Measurements from ENCODE around the gene PRKRA. TPM values are rescaled to one million over a fixed set of nuclear protein-coding genes. Genes with fewer than 3 reads are reported as not detected.

Gene PRKRA
- total and polyA plus RNA-seq, 2 of the 13 experiments (the other 11 are each of a cell fraction or from before 2014, with no cell fraction given), result 53.1 to 74.7 TPM

DNA sequence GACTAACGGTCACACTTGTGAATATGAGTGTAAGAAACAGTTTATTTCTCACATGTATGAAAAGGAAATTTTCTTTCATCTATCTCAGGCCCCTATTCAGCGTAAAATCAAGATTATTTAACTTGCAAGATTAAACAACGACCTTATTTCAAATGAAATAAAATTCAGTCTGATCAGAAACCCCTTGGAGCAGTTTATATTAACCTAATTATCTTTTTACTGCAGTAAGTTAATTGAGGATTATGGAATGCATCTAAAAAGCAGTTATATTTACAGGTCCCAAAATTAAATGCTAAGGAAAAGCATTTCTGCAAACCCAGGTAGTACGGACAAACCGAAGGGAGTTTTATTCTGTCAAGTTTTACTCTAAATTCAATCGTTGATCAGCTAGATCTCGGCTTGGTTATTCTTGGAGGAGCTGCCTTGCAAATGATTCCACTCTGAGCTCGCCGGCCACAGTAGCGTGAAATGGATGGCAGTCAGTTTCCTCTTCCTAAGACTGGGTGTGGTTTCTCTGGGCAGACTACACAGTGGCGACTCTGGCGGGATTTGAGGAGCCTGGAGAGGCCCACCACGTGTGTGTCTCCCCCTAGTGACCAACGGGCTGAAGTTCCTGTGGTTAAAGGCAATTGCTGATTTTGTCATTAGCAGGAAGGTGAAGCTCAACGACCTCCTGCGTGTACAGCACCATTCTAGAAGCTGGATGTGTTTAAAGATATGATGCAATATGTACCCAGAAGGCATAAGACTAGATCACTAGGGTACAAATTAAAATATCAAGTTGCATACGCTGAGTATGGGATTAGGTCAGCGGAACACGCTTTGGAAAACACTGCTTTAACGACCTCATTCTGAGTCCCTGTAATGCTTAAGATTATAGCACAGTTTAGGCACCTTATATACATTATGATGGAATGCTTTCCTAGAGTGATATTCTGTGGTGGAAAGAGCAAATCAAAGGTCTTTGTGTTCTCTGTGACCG is 36.4 kb downstream of the PRKRA start (continued):
- TF ChIP-seq, protein P1, sequence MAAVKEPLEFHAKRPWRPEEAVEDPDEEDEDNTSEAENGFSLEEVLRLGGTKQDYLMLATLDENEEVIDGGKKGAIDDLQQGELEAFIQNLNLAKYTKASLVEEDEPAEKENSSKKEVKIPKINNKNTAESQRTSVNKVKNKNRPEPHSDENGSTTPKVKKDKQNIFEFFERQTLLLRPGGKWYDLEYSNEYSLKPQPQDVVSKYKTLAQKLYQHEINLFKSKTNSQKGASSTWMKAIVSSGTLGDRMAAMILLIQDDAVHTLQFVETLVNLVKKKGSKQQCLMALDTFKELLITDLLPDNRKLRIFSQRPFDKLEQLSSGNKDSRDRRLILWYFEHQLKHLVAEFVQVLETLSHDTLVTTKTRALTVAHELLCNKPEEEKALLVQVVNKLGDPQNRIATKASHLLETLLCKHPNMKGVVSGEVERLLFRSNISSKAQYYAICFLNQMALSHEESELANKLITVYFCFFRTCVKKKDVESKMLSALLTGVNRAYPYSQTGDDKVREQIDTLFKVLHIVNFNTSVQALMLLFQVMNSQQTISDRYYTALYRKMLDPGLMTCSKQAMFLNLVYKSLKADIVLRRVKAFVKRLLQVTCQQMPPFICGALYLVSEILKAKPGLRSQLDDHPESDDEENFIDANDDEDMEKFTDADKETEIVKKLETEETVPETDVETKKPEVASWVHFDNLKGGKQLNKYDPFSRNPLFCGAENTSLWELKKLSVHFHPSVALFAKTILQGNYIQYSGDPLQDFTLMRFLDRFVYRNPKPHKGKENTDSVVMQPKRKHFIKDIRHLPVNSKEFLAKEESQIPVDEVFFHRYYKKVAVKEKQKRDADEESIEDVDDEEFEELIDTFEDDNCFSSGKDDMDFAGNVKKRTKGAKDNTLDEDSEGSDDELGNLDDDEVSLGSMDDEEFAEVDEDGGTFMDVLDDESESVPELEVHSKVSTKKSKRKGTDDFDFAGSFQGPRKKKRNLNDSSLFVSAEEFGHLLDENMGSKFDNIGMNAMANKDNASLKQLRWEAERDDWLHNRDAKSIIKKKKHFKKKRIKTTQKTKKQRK (IDR thresholded peaks at IDR 0.05; ENCODE audit: low read length), result no peak
- TF ChIP-seq SALL1 (CRISPR knock-in tag; IDR thresholded peaks at IDR 0.05) (peak; percentile 87; the same call in 1 of the 2 replicates), ZNF34 (CRISPR knock-in tag; IDR thresholded peaks at IDR 0.05; ENCODE audit: borderline replicate concordance) (no peak), POGZ (CRISPR knock-in tag; IDR thresholded peaks at IDR 0.05) (peak; percentile 55; the same call in 1 of the 2 replicates), SMC3 (IDR thresholded peaks at IDR 0.05; ENCODE audit: low read length) (peak; percentile 98), SOX5 (CRISPR knock-in tag; IDR thresholded peaks at IDR 0.05; ENCODE audit: borderline replicate concordance) (peak; percentile 48; the same call in 1 of the 2 replicates), KDM5B (CRISPR knock-in tag; IDR thresholded peaks at IDR 0.05; ENCODE audit: borderline replicate concordance) (no peak), TBX3 (IDR thresholded peaks at IDR 0.05; ENCODE audit: borderline replicate concordance) (no peak), ZNF546 (CRISPR knock-in tag; conservative IDR thresholded peaks at IDR 0.05) (no peak), ZNF614 (CRISPR knock-in tag; IDR thresholded peaks at IDR 0.05; ENCODE audit: borderline replicate concordance) (peak; percentile 86), TOE1 (CRISPR knock-in tag; IDR thresholded peaks at IDR 0.05) (no peak)
- TF ChIP-seq, protein P2, sequence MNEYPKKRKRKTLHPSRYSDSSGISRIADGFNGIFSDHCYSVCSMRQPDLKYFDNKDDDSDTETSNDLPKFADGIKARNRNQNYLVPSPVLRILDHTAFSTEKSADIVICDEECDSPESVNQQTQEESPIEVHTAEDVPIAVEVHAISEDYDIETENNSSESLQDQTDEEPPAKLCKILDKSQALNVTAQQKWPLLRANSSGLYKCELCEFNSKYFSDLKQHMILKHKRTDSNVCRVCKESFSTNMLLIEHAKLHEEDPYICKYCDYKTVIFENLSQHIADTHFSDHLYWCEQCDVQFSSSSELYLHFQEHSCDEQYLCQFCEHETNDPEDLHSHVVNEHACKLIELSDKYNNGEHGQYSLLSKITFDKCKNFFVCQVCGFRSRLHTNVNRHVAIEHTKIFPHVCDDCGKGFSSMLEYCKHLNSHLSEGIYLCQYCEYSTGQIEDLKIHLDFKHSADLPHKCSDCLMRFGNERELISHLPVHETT (CRISPR knock-in tag; conservative IDR thresholded peaks at IDR 0.05), result no peak
- TF ChIP-seq, protein P3, sequence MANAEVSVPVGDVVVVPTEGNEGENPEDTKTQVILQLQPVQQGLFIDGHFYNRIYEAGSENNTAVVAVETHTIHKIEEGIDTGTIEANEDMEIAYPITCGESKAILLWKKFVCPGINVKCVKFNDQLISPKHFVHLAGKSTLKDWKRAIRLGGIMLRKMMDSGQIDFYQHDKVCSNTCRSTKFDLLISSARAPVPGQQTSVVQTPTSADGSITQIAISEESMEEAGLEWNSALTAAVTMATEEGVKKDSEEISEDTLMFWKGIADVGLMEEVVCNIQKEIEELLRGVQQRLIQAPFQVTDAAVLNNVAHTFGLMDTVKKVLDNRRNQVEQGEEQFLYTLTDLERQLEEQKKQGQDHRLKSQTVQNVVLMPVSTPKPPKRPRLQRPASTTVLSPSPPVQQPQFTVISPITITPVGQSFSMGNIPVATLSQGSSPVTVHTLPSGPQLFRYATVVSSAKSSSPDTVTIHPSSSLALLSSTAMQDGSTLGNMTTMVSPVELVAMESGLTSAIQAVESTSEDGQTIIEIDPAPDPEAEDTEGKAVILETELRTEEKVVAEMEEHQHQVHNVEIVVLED (CRISPR knock-in tag; IDR thresholded peaks at IDR 0.05; ENCODE audit: borderline replicate concordance), result no peak; the same call in 1 of the 2 replicates
- TF ChIP-seq, protein P4, sequence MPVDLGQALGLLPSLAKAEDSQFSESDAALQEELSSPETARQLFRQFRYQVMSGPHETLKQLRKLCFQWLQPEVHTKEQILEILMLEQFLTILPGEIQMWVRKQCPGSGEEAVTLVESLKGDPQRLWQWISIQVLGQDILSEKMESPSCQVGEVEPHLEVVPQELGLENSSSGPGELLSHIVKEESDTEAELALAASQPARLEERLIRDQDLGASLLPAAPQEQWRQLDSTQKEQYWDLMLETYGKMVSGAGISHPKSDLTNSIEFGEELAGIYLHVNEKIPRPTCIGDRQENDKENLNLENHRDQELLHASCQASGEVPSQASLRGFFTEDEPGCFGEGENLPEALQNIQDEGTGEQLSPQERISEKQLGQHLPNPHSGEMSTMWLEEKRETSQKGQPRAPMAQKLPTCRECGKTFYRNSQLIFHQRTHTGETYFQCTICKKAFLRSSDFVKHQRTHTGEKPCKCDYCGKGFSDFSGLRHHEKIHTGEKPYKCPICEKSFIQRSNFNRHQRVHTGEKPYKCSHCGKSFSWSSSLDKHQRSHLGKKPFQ (CRISPR knock-in tag; IDR thresholded peaks at IDR 0.05; ENCODE audit: insufficient replicate concordance), result no peak
